ENCODE results near the gene MAFB.

GRCh38 chr20:40666336-40666735 lies 22.7 kb downstream of the MAFB start:
- TF ChIP-seq CTCF (IDR thresholded peaks at IDR 0.05), result no peak
- no peak for TF ChIP-seq RAD21 (IDR thresholded peaks at IDR 0.05; ENCODE audit: low read length)
- no peak for TF ChIP-seq EZH2phosphoT487 (IDR thresholded peaks at IDR 0.05; ENCODE audit: borderline replicate concordance, low read depth)
- TF ChIP-seq, protein P1, sequence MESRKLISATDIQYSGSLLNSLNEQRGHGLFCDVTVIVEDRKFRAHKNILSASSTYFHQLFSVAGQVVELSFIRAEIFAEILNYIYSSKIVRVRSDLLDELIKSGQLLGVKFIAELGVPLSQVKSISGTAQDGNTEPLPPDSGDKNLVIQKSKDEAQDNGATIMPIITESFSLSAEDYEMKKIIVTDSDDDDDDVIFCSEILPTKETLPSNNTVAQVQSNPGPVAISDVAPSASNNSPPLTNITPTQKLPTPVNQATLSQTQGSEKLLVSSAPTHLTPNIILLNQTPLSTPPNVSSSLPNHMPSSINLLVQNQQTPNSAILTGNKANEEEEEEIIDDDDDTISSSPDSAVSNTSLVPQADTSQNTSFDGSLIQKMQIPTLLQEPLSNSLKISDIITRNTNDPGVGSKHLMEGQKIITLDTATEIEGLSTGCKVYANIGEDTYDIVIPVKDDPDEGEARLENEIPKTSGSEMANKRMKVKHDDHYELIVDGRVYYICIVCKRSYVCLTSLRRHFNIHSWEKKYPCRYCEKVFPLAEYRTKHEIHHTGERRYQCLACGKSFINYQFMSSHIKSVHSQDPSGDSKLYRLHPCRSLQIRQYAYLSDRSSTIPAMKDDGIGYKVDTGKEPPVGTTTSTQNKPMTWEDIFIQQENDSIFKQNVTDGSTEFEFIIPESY (IDR thresholded peaks at IDR 0.05; ENCODE audit: borderline replicate concordance, low read depth), result no peak
- TF ChIP-seq RFX5 (IDR thresholded peaks at IDR 0.05; ENCODE audit: low read length), result no peak
- no peak for TF ChIP-seq CHD2 (IDR thresholded peaks at IDR 0.05; ENCODE audit: low read length, partially characterized antibody)
- TF ChIP-seq EP300 (IDR thresholded peaks at IDR 0.05; ENCODE audit: borderline replicate concordance in 1 of 2, low read depth in 1 of 2, low read length in 1 of 2), result no peak
- no peak for TF ChIP-seq MXI1 (IDR thresholded peaks at IDR 0.05; ENCODE audit: low read depth, low read length)
- TF ChIP-seq ELF1 (IDR thresholded peaks at IDR 0.05), result no peak
- TF ChIP-seq, protein P2, sequence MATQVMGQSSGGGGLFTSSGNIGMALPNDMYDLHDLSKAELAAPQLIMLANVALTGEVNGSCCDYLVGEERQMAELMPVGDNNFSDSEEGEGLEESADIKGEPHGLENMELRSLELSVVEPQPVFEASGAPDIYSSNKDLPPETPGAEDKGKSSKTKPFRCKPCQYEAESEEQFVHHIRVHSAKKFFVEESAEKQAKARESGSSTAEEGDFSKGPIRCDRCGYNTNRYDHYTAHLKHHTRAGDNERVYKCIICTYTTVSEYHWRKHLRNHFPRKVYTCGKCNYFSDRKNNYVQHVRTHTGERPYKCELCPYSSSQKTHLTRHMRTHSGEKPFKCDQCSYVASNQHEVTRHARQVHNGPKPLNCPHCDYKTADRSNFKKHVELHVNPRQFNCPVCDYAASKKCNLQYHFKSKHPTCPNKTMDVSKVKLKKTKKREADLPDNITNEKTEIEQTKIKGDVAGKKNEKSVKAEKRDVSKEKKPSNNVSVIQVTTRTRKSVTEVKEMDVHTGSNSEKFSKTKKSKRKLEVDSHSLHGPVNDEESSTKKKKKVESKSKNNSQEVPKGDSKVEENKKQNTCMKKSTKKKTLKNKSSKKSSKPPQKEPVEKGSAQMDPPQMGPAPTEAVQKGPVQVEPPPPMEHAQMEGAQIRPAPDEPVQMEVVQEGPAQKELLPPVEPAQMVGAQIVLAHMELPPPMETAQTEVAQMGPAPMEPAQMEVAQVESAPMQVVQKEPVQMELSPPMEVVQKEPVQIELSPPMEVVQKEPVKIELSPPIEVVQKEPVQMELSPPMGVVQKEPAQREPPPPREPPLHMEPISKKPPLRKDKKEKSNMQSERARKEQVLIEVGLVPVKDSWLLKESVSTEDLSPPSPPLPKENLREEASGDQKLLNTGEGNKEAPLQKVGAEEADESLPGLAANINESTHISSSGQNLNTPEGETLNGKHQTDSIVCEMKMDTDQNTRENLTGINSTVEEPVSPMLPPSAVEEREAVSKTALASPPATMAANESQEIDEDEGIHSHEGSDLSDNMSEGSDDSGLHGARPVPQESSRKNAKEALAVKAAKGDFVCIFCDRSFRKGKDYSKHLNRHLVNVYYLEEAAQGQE (IDR thresholded peaks at IDR 0.05; ENCODE audit: low read depth, low read length), result no peak
- TF ChIP-seq MAX (IDR thresholded peaks at IDR 0.05; ENCODE audit: low read depth), result no peak
- TF ChIP-seq RXRA (IDR thresholded peaks at IDR 0.05; ENCODE audit: borderline replicate concordance, low read depth), result no peak
- no peak for TF ChIP-seq NFIC (IDR thresholded peaks at IDR 0.05; ENCODE audit: borderline replicate concordance)
